B cell (primary cell): Measurements from ENCODE around the gene PGAP3. TPM values are rescaled to one million over a fixed set of nuclear protein-coding genes. Genes with fewer than 3 reads are reported as not detected.

Experiments used
- ATAC-seq: fragments of 200-7000 bp; cut with Tn5 transposase; one replicate; pipeline ENCODE4 v1.10.0; 2021; ENCODE audit warnings: low read depth, mild to moderate bottlenecking, moderate number of reproducible peaks, moderate library complexity
- CTCF ChIA-PET: fragments of 350-600 bp; sonication (Branson Sonifier 250); formaldehyde crosslinking; loops from one replicate; lab custom pipeline; 2021; ENCODE audit warnings: antibody characterized with exemption, inconsistent platforms; lab: Charles Lee
- POLR2A ChIA-PET: fragments of 350-600 bp; sonication (Branson Sonifier 250); formaldehyde crosslinking; loops from one replicate; lab custom pipeline; 2021; ENCODE audit warnings: antibody characterized with exemption; lab: Charles Lee
- DNase-seq: peaks from one replicate; pipeline ENCODE4 v3.0.0; 2013
- H2AFZ ChIP-seq: 2 replicates; pipeline ENCODE4 v1.6.1; 2012; ENCODE audit warnings: mild to moderate bottlenecking, low read depth, low read length; ENCODE audit not compliant: insufficient read depth, poor library complexity, severe bottlenecking
- H3K27ac ChIP-seq, 2 donors: 1 replicate in 1 of 2; 2 replicates in 1 of 2; pipeline ENCODE4 v1.5.1; 2012 to 2013; ENCODE audit warnings: low read length in 2 of 2, mild to moderate bottlenecking in 2 of 2, moderate library complexity in 1 of 2
- H3K27me3 ChIP-seq, 4 experiments: fragments of 200-600 bp in 1 of 4; sonication (generic) in 1 of 4; replicated peaks in 1 of 4; 1 replicate in 2 of 4; 2 replicates in 2 of 4; pipeline versions ENCODE4 v1.6.1 to v1.7.0; 2013 to 2016; ENCODE audit warnings: low read length in 3 of 4, mild to moderate bottlenecking in 2 of 4, mixed read lengths in 1 of 4, moderate library complexity in 1 of 4; ENCODE audit not compliant: insufficient read depth in 4 of 4, control insufficient read depth in 3 of 4; ENCODE audit errors: control extremely low read depth in 1 of 4
- H3K36me3 ChIP-seq, 2 experiments: replicated peaks in 1 of 2; 1 replicate in 1 of 2; 2 replicates in 1 of 2; pipeline versions ENCODE4 v1.6.1 to v1.7.1; 2013; ENCODE audit warnings: low read length in 1 of 2; ENCODE audit not compliant: insufficient read depth in 2 of 2, control insufficient read depth in 1 of 2; ENCODE audit errors: control extremely low read depth in 1 of 2, extremely low read depth in 1 of 2
- H3K4me1 ChIP-seq, 2 donors: fragments of 200-600 bp in 1 of 2; sonication (generic) in 1 of 2; 1 replicate in 1 of 2; 2 replicates in 1 of 2; pipeline versions ENCODE4 v1.5.1 to v1.6.1; 2013 to 2017; ENCODE audit warnings: low read length in 2 of 2; ENCODE audit not compliant: control insufficient read depth in 2 of 2, insufficient read depth in 2 of 2
- H3K4me2 ChIP-seq: replicated peaks from 2 replicates; pipeline ENCODE3; 2012; ENCODE audit warnings: mild to moderate bottlenecking, low read depth, low read length; ENCODE audit not compliant: poor library complexity, severe bottlenecking
- H3K4me3 ChIP-seq, 5 experiments: fragments of 200-600 bp in 1 of 5; sonication (generic) in 1 of 5; 1 replicate in 3 of 5; 2 replicates in 2 of 5; pipeline versions ENCODE4 v1.5.1 to v1.7.0; 2011 to 2016; ENCODE audit warnings: low read length in 4 of 5, mild to moderate bottlenecking in 4 of 5, low read depth in 2 of 5, control low read depth in 1 of 5, moderate library complexity in 1 of 5; ENCODE audit not compliant: insufficient read depth in 1 of 5; ENCODE audit errors: control extremely low read depth in 1 of 5, extremely low read depth in 1 of 5
- H3K79me2 ChIP-seq: fragments of 200-600 bp; sonication (generic); one replicate; pipeline ENCODE4 v1.6.0; 2016; ENCODE audit warnings: low read length; ENCODE audit not compliant: control insufficient read depth, insufficient read depth
- H3K9ac ChIP-seq: fragments of 200-600 bp; sonication (generic); 2 replicates; pipeline ENCODE4 v1.6.1; 2017; ENCODE audit warnings: mild to moderate bottlenecking, low read length, moderate library complexity
- H3K9me3 ChIP-seq, 3 donors: one replicate each; pipeline versions ENCODE4 v1.6.1 to v1.7.1; 2013; ENCODE audit warnings: low read length in 2 of 3; ENCODE audit not compliant: control insufficient read depth in 2 of 3, insufficient read depth in 1 of 3; ENCODE audit errors: control extremely low read depth in 1 of 3
- H4K20me1 ChIP-seq: 2 replicates; pipeline ENCODE4 v1.6.0; 2012; ENCODE audit warnings: mild to moderate bottlenecking, low read length; ENCODE audit not compliant: insufficient read depth, control insufficient read depth, poor library complexity, severe bottlenecking
- H3K27ac Mint-ChIP-seq: one replicate; pipeline ENCODE4 v1.8.0; 2021; ENCODE audit warnings: mixed read lengths
- H3K27me3 Mint-ChIP-seq: one replicate; pipeline ENCODE4 v1.8.0; 2021; ENCODE audit warnings: mixed read lengths
- H3K4me1 Mint-ChIP-seq: one replicate; pipeline ENCODE4 v1.8.0; 2021; ENCODE audit warnings: mixed read lengths
- H3K4me3 Mint-ChIP-seq: one replicate; pipeline ENCODE4 v1.8.0; 2021; ENCODE audit warnings: mixed read lengths
- H3K9me3 Mint-ChIP-seq: one replicate; pipeline ENCODE4 v1.8.0; 2022; ENCODE audit warnings: mixed read lengths; ENCODE audit not compliant: insufficient read depth
- EZH2 ChIP-seq: IDR thresholded peaks from 2 replicates; pipeline ENCODE4 v1.6.1; 2012; ENCODE audit warnings: borderline replicate concordance, low read depth, mild to moderate bottlenecking, moderate library complexity, low read length; ENCODE audit not compliant: insufficient read depth, poor library complexity, severe bottlenecking
- WGBS: methylation state at CpG from one replicate; pipeline ENCODE4 v1.1.5; 2013; ENCODE audit warnings: missing lambda C conversion rate; ENCODE audit not compliant: insufficient coverage; 5-methylcytosine and 5-hydroxymethylcytosine counted together
- intact Hi-C: fragments of 100-400 bp; cut with micrococcal nuclease; formaldehyde crosslinking; loops from one replicate; pipeline ENCODE4 v1.10.0; 2022
- polyA plus RNA-seq: library from polyadenylated mRNA; depleted of rRNA; stranded (reverse); fragments of >200 nt; gene quantifications from 2 replicates; pipeline ENCODE4 v1.2.3, GENCODE V29; 2012
- total RNA-seq, 2 donors: library from RNA; stranded (reverse); fragments of 120-200 nt in 1 of 2; gene quantifications; 1 replicate in 1 of 2; 2 replicates in 1 of 2; pipeline versions ENCODE4 v1.2.3 to v1.2.4, GENCODE V29; 2013 to 2022
- TF ChIP-seq, protein P1 (sequence below): fragments of 200-600 bp; IDR thresholded peaks from one replicate; pipeline ENCODE4 v1.8.0; 2022; ENCODE audit warnings: antibody characterized with exemption, mild to moderate bottlenecking

Gene PGAP3
- total and polyA plus RNA-seq, 2 donors (not counting 1 experiment from before 2014, with no cell fraction given) = 27.4 to 34.3 TPM

DNA sequence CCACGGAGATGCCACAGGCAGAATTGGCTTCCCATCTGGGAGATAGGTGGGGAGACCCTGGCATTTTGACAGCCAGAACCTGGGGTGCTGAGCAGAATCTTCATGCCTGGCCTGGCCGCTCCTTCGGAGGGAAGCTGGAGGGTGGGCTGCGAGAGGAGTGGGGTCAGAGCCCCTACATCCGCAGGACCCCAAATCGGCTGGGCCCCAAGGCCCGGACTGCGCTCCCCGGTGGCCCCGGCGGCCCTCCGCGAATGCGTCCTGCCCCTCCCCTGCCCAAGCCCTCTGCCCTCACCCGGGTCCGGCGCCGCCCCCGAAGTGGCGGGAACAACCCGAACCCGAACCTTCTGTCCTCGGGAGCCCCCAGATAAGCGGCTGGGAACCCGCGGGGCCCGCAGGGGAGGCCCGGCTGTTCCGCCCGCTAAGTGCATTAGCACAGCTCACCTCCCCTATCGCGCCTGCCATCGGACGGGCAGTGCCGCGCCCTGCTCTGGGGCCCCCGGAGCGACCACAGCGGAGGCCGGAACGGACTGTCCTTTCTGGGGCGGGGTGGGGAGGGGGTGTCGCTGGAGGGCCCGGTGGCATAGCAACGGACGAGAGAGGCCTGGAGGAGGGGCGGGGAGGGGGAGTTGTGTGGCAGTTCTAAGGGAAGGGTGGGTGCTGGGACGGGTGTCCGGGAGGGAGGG is 20.5 kb downstream of the PGAP3 start:
- Histone ChIP-seq H3K4me3 (peak overlapping the region in 4 of 5 experiments; percentile 19 to 62 (median 53)), H3K27ac (no peak overlapping the region), H3K36me3 (peaks cover 0 to 4% of the 10 kb centered on the region in 2 experiments), H3K79me2 (peaks cover 3% of the 10 kb centered on the region), H4K20me1 (no peaks in the 10 kb centered on the region), H3K27me3 (peaks cover 0 to 37% (median 7%) of the 10 kb centered on the region in 4 experiments), H3K4me1 (peaks cover 26 to 34% of the 10 kb centered on the region in 2 donors), H3K4me2 (peak overlapping the region; percentile 98), H3K9me3 (peaks cover 0 to 2% (median 0%) of the 10 kb centered on the region in 3 donors), H2AFZ (peak overlapping the region; percentile 85), H3K9ac (peak overlapping the region; percentile 67)
- CTCF ChIA-PET = interaction anchor here (0.9 to 8.7 kb wide), 9 partner anchors 9 to 291 kb away, joined by 3 to 109 read pairs (median 5); no protein-coding TSS in a partner anchor
- H3K27me3 Mint-ChIP-seq = peaks cover 23% of the 10 kb centered on the region
- H3K9me3 Mint-ChIP-seq = no peaks in the 10 kb centered on the region
- H3K4me1 Mint-ChIP-seq = peaks cover 23% of the 10 kb centered on the region
- DNase-seq (peak; percentile 52), ATAC-seq (peak; percentile 24)
- H3K4me3 Mint-ChIP-seq = peak overlapping the region; percentile 75
- 9% methylated on average over 43 of the region's 49 CpGs for WGBS
- intact Hi-C loops = loop anchor here (5.0 kb wide), 1 partner anchor 200 kb away; the partner anchor contains the start of gene ZPBP2
- POLR2A ChIA-PET = interaction anchor here (0.6 to 2.0 kb wide), 5 partner anchors 11 to 277 kb away, joined by 3 to 7 read pairs (median 5); no protein-coding TSS in a partner anchor
- no peak for TF ChIP-seq EZH2
- TF ChIP-seq, protein P1, sequence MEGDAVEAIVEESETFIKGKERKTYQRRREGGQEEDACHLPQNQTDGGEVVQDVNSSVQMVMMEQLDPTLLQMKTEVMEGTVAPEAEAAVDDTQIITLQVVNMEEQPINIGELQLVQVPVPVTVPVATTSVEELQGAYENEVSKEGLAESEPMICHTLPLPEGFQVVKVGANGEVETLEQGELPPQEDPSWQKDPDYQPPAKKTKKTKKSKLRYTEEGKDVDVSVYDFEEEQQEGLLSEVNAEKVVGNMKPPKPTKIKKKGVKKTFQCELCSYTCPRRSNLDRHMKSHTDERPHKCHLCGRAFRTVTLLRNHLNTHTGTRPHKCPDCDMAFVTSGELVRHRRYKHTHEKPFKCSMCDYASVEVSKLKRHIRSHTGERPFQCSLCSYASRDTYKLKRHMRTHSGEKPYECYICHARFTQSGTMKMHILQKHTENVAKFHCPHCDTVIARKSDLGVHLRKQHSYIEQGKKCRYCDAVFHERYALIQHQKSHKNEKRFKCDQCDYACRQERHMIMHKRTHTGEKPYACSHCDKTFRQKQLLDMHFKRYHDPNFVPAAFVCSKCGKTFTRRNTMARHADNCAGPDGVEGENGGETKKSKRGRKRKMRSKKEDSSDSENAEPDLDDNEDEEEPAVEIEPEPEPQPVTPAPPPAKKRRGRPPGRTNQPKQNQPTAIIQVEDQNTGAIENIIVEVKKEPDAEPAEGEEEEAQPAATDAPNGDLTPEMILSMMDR = no peak
- no peak overlapping the region for H3K27ac Mint-ChIP-seq
